ENCODE results near the gene SKIL. TPM values are rescaled to one million over a fixed set of nuclear protein-coding genes. Genes with fewer than 3 reads are reported as not detected.
A peak's percentile ranks its signal among the peaks of the same experiment; 100 is the strongest.

Gene SKIL
- total and polyA plus RNA-seq, 8 donors: 6.3 to 107 (median 33.9) TPM

- no peak for TF ChIP-seq POLR2AphosphoS5 (IDR thresholded peaks at IDR 0.05)
- TF ChIP-seq EP300 (IDR thresholded peaks at IDR 0.05): no peak
- TF ChIP-seq CTCF (IDR thresholded peaks at IDR 0.05): no peak
- TF ChIP-seq POLR2A (IDR thresholded peaks at IDR 0.05): no peak
- Histone ChIP-seq H3K27me3 (peaks cover 0 to 45% (median 30%) of the 10 kb centered on the region in 3 donors), H3K9me3 (no peaks in the 10 kb centered on the region), H3K4me1 (peaks cover 25 to 27% (median 26%) of the 10 kb centered on the region in 4 donors), H3K27ac (peak overlapping the region; percentile 46 to 73 (median 56)), H3K36me3 (peaks cover 0 to 5% (median 0%) of the 10 kb centered on the region in 4 donors), H3K4me3 (peak overlapping the region; percentile 45 to 67 (median 53))
- WGBS, 5 donors: 35 to 44% (median 42%) methylated on average over 17 of the region's 17 CpGs
- intact Hi-C loops (cut with DNase I; ENCODE audit: low total_unique reads): no loop called here
- DNase-seq: peak in 1 of 2 donors; percentile 46
Observed at GRCh38 chr3:170420307-170420821, 62.8 kb downstream of the SKIL start.

GRCh38 chr3:170421111-170421641 lies 63.7 kb downstream of the SKIL start:
- H3K27me3 ChIP-seq: peaks cover 0 to 45% (median 30%) of the 10 kb centered on the region in 3 donors
- peak in 1 of 2 donors; percentile 26 for DNase-seq
- H3K36me3 ChIP-seq: peaks cover 0 to 5% (median 0%) of the 10 kb centered on the region in 4 donors
- intact Hi-C loops (cut with DNase I; ENCODE audit: low total_unique reads): no loop called here
- 54 to 72% (median 63%) methylated on average over 12 of the region's 12 CpGs for WGBS, 5 donors
- no peak for TF ChIP-seq CTCF (IDR thresholded peaks at IDR 0.05)
- no peak for TF ChIP-seq POLR2AphosphoS5 (IDR thresholded peaks at IDR 0.05)
- no peak for TF ChIP-seq EP300 (IDR thresholded peaks at IDR 0.05)
- no peak for TF ChIP-seq POLR2A (IDR thresholded peaks at IDR 0.05)
- peaks cover 25 to 27% (median 26%) of the 10 kb centered on the region in 4 donors for H3K4me1 ChIP-seq
- H3K9me3 ChIP-seq: no peaks in the 10 kb centered on the region
- H3K27ac ChIP-seq: peak overlapping the region in 3 of 5 donors; percentile 49 to 73 (median 65)
- peak overlapping the region in 1 of 4 donors; percentile 3 for H3K4me3 ChIP-seq

GRCh38 chr3:170421758-170422157 lies 64.2 kb downstream of the SKIL start:
- DNase-seq: no peak
- H3K4me1 ChIP-seq: peaks cover 25 to 27% (median 26%) of the 10 kb centered on the region in 4 donors
- TF ChIP-seq EP300 (IDR thresholded peaks at IDR 0.05) (no peak), CTCF (IDR thresholded peaks at IDR 0.05) (no peak), POLR2AphosphoS5 (IDR thresholded peaks at IDR 0.05) (no peak), POLR2A (IDR thresholded peaks at IDR 0.05) (no peak)
- no peaks in the 10 kb centered on the region for H3K9me3 ChIP-seq
- WGBS, 5 donors: 82 to 93% (median 90%) methylated on average over 2 of the region's 2 CpGs
- peaks cover 0 to 39% (median 30%) of the 10 kb centered on the region in 3 donors for H3K27me3 ChIP-seq
- peak overlapping the region in 1 of 4 donors; percentile 3 for H3K4me3 ChIP-seq
- peaks cover 0 to 5% (median 0%) of the 10 kb centered on the region in 4 donors for H3K36me3 ChIP-seq
- intact Hi-C loops (cut with DNase I; ENCODE audit: low total_unique reads): no loop called here
- peak overlapping the region in 3 of 5 donors; percentile 49 to 73 (median 65) for H3K27ac ChIP-seq

- no peaks in the 10 kb centered on the region for H3K9me3 ChIP-seq
- intact Hi-C loops (cut with DNase I; ENCODE audit: low total_unique reads): no loop called here
- H3K36me3 ChIP-seq: peaks cover 0 to 5% (median 0%) of the 10 kb centered on the region in 4 donors
- H3K27me3 ChIP-seq: peaks cover 0 to 26% (median 24%) of the 10 kb centered on the region in 3 donors
- no peak overlapping the region for H3K27ac ChIP-seq
- H3K4me1 ChIP-seq: peaks cover 24 to 26% (median 25%) of the 10 kb centered on the region in 4 donors
- WGBS, 5 donors: 82 to 91% (median 90%) methylated on average over 8 of the region's 8 CpGs
- no peak for DNase-seq
- TF ChIP-seq POLR2A (IDR thresholded peaks at IDR 0.05): no peak
- no peak overlapping the region for H3K4me3 ChIP-seq
Observed at GRCh38 chr3:170423001-170423615, 65.6 kb downstream of the SKIL start.

All from stomach (tissue), 9 donors.